Islet precursor cell (in vitro differentiated cells): Measurements from ENCODE around the gene PLPPR2.
"Not testable (repeated sequence)": the region's sequence is repeated elsewhere in the genome, so short reads cannot be mapped to it uniquely, and the experiment has no call there.

Experiments
- DNase-seq: peaks from one replicate; pipeline ENCODE4 v3.0.0-alpha.2; 2018

The PLPPR2 gene

DNA sequence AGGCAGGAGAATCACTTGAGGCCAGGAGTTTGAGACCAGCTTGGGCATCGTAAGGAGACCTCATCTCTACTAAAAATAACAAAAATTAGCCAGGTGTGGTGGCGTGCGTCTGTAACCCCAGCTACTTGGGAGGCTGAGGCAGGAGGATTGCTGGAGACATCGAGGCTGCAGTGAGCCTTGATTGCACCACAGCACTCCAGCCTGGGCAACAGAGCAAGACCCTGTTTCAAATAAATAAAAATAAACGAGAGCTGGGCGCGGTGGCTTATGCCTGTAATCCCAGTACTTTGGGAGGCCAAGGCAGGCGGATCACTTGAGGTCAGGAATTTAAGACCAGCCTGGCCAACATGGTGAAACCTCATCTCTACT is 15.1 kb upstream of the PLPPR2 start:
- DNase-seq = not testable (repeated sequence)

- no peak for DNase-seq
Measured at GRCh38 chr19:11342429-11342828, 12.8 kb upstream of the PLPPR2 start.

DNA sequence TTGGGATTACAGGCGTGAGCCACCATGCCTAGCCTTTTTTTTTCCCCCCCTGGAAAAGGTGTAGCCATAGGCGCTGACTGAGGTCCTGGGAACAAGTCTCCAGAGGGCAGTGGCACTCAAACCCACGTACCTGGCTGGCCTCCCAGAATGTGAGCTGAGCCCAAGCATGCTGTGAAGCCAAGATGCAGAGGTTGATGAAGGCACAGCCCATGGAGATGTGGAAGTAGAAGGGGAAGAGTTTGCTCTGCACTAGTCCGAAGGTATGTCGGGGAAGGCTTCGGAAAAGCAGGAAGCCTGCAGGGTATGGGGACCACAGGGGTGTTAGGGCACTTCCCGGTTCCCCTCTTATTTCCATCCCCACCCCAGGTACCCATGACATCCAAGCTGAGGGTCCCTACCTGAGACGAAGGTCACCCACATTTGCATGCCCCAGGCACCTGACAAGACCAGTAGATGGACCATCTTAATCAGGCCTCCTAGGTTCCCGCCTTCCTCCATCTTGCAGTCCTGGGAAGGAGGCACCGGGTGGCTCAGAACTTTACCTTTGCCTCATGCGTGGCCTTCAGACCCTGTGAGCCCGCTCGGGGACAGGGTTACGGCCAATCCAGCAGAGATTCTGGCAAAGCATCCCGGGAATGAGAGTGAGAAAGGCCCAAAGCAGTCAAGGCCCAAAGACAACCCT is 10.0 kb upstream of the PLPPR2 start:
- DNase-seq = no peak

- peak; percentile 99 for DNase-seq
Measured at GRCh38 chr19:11346104-11346940, 8.9 kb upstream of the PLPPR2 start, which contains the start of the genes CCDC159 and TMEM205. CCDC159 (plus strand) TSS chr19:11346519; CDS start chr19:11346607, 88 bp downstream. TMEM205 (minus strand) TSS chr19:11346268; CDS start chr19:11345619, 649 bp downstream.

DNA sequence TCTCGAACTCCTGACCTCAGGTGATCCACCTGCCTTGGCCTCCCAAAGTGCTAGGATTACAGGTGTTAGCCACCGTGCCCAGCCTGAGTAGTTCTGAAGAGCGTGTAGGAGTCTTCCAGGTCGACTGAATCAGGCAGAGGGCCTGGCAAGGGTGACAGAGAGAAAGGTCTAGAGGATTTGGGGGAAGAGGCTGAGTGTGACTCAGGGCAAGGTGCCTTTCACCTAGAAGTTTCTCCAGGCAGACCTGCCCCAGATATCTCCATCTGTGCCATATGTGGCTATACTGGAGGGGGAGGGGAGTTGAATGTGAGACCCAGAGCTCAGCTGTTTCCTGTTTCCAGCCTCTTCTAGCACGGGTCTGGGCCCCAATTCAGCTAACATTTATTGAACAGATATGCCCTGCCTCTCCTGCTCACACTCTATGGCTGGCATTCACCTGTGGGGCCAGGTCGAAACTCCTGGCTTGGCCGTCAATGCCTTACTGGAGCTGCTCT is 7.6 kb upstream of the PLPPR2 start:
- no peak for DNase-seq

DNA sequence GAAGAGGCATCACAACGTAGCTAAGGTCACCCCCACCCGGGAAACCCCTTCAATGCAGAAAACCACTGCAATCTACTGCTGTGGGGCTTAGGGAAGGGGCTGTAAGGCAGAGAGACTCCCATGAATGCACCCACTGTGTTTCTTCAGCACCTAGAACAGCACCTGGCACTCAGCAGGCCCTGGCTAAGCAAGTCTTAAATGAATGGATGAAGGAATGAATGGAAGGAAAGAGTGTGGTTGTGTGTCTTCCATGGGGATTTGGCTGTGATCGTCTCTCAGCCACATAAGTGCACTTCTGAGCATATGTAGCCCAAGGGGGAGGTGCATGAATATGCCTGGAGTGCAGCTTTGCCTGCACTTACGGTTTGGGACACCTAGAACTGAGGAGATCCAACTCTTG is 6.1 kb upstream of the PLPPR2 start:
- no peak for DNase-seq

DNA sequence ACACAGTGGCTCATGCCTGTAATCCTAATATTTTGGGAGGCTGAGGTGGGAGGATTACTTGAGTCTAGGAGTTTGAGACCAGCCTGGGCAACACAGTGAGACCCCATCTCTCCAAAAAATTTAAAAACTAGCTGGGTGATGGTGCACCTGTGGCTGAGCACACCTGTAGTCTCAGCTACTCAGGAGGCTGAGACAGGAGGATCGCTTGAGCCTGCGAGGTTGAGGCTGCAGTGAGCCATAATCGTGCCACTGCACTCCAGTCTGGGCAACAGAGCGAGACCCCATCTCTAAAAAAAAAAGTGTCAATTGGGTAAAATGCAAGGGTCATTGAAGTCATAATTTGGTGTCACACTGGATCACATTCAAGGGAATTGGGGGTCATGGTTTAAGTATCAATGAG is 1.1 kb upstream of the PLPPR2 start:
- not testable (repeated sequence) for DNase-seq

DNA sequence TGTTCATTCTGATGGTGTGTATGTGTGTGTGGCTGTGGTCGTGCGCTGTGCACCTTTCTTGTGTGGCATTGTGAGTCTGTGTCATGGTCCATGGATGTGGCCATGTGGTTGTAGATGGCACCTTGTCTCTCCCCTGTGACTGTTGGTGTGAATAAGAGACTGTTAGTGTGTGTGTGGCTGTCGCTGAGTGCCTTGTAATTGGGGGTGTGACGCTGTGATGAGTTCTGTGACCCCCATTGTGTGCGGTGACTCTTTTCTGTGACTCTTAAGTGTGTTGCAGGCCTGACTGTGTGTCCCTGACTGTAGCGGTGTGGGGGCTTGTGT is 804 bp downstream of the PLPPR2 start:
- no peak for DNase-seq

- no peak for DNase-seq
Measured at GRCh38 chr19:11356676-11357550, 1.7 kb downstream of the PLPPR2 start.

DNA sequence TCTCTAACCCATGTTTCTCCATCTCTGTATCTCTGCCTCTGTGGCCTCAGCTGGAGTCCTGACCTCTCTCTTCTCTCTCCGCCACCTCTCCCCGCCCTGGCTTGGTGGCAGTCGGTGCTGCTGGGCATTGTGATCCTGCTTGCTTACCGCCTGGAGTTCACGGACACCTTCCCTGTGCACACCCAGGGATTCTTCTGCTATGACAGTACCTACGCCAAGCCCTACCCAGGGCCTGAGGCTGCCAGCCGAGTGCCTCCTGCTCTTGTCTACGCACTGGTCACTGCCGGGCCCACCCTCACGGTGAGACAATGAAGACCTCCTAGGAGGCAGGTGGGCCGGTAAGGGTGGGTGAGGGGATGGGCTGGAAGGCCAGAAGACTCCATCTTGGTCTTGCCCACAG is 4.2 kb downstream of the PLPPR2 start:
- DNase-seq = no peak

- DNase-seq = peak; percentile 97
Measured at GRCh38 chr19:11361037-11361770, 6.0 kb downstream of the PLPPR2 start.

DNA sequence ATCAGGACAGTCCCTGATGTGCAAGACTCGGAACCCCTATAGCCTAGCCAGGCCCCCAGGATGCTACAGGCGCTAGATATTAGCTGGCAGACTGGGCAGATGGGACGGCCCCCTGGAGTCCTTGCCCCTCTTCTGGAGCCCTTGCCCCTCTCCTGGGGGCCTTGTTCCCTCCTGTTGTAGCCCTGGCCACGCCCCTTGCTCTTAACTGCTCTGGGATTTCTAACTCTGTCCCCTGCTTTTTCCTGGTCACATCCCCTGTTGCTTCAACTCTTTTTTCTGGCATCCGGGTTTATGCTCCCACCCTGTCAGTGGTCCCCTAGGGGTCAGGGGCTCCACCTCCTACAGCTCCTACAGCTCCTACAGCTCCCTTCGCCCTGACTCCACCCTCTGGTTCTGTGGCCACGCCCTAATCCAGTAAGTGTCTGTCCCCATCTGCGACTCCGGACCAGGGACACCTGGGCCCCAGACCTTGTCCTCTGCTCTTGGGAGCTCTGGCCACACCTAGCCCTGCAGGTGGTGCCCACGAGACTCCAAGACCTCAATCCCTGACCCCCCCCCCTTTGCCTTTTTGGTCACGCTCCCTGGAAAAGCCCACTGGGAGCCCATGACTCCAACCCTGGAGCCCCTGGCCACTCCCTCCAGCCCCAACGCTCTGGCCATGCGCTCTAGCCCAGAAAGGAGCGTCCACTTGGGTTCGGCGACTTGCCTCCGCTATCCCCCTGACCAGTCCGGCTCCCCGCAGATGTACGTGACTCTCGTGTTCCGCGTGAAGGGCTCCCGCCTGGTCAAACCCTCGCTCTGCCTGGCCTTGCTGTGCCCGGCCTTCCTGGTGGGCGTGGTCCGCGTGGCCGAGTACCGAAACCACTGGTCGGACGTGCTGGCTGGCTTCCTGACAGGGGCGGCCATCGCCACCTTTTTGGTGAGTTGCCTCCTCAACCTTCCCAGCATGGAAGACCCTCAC is 6.8 kb downstream of the PLPPR2 start:
- peak; percentile 68 for DNase-seq

DNA sequence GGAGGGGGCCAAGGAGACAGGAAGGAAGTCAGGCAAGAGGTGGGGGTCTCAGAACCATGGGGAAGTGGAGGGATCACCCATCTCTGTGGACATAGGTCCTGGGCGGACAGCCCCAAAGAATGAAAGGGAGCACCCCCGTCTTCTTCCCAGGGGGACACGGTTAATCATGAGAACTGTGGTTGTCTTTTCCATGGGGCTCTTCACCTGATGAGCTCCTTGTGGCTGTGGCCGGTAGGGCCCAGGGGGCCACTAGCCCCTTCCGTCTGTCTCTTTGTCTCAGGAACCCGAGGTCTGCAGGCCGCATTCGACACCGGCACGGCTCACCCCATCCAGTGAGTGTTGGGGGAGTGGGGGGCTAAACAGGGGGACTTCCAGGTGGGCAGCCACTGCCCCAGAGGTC is 8.6 kb downstream of the PLPPR2 start:
- no peak for DNase-seq

- DNase-seq = no peak
Measured at GRCh38 chr19:11364296-11364904, 9.2 kb downstream of the PLPPR2 start.

GRCh38 chr19:11364935-11365334 is 9.7 kb downstream of the PLPPR2 start:
- DNase-seq = no peak

DNA sequence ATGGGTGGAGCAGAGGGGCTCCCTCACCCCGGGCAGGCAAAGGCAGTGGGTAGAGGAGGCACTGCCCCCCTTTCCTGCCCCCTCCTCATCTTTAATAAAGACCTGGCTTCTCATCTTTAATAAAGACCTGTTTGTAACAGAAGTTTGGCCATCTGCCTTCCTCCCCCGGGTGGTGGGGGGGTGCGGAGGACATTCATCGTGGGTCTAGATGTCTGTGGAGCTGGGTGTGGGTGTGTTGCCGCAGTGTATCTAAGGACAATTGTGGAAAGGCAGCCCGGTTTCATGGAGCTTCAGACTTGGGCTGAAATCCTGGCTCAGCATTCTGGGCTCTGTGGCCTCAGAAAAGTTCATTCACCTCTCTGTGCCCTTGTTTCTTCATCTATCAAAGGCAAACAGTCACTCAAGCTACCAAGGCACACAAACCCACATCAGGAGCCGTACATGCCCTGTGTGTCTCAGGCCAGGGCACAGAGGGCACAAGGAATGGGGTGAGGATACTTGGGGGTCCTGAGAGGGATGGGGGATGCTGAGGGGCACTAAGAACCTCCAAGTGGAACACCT is 10.4 kb downstream of the PLPPR2 start:
- no peak for DNase-seq

GRCh38 chr19:11367528-11367927 is 12.3 kb downstream of the PLPPR2 start:
- no peak for DNase-seq

- DNase-seq = no peak
Measured at GRCh38 chr19:11370744-11371143, 15.5 kb downstream of the PLPPR2 start.

GRCh38 chr19:11373166-11373884 is 18.1 kb downstream of the PLPPR2 start:
- DNase-seq = peak; percentile 77
